ENCODE data around the gene DTD1. TPM values are rescaled to one million over a fixed set of nuclear protein-coding genes. Genes with fewer than 3 reads are reported as not detected.

DTD1 gene
- total and polyA plus RNA-seq, 2 of the 13 experiments (the other 11 are each of a cell fraction or from before 2014, with no cell fraction given): 41.2 to 79.3 TPM

GRCh38 chr20:18793625-18794427 lies 206.0 kb downstream of the DTD1 start (continued):
- TF ChIP-seq, protein P1, sequence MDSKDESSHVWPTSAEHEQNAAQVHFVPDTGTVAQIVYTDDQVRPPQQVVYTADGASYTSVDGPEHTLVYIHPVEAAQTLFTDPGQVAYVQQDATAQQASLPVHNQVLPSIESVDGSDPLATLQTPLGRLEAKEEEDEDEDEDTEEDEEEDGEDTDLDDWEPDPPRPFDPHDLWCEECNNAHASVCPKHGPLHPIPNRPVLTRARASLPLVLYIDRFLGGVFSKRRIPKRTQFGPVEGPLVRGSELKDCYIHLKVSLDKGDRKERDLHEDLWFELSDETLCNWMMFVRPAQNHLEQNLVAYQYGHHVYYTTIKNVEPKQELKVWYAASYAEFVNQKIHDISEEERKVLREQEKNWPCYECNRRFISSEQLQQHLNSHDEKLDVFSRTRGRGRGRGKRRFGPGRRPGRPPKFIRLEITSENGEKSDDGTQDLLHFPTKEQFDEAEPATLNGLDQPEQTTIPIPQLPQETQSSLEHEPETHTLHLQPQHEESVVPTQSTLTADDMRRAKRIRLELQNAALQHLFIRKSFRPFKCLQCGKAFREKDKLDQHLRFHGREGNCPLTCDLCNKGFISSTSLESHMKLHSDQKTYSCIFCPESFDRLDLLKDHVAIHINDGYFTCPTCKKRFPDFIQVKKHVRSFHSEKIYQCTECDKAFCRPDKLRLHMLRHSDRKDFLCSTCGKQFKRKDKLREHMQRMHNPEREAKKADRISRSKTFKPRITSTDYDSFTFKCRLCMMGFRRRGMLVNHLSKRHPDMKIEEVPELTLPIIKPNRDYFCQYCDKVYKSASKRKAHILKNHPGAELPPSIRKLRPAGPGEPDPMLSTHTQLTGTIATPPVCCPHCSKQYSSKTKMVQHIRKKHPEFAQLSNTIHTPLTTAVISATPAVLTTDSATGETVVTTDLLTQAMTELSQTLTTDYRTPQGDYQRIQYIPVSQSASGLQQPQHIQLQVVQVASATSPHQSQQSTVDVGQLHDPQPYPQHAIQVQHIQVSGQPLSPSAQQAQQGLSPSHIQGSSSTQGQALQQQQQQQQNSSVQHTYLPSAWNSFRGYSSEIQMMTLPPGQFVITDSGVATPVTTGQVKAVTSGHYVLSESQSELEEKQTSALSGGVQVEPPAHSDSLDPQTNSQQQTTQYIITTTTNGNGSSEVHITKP (CRISPR knock-in tag; IDR thresholded peaks at IDR 0.05; ENCODE audit: low read depth): 0 out of 2 replicates have a peak, but pooled peaks have one; percentile 31
- TF ChIP-seq ZNF136 (CRISPR knock-in tag; IDR thresholded peaks at IDR 0.05; ENCODE audit: low read depth): no peak
- TF ChIP-seq ZNF281 (CRISPR knock-in tag; IDR thresholded peaks at IDR 0.05; ENCODE audit: borderline replicate concordance): no peak
- TF ChIP-seq ZNF20 (CRISPR knock-in tag; IDR thresholded peaks at IDR 0.05): 0 out of 2 replicates have a peak, but pooled peaks have one; percentile 58
- TF ChIP-seq, protein P2, sequence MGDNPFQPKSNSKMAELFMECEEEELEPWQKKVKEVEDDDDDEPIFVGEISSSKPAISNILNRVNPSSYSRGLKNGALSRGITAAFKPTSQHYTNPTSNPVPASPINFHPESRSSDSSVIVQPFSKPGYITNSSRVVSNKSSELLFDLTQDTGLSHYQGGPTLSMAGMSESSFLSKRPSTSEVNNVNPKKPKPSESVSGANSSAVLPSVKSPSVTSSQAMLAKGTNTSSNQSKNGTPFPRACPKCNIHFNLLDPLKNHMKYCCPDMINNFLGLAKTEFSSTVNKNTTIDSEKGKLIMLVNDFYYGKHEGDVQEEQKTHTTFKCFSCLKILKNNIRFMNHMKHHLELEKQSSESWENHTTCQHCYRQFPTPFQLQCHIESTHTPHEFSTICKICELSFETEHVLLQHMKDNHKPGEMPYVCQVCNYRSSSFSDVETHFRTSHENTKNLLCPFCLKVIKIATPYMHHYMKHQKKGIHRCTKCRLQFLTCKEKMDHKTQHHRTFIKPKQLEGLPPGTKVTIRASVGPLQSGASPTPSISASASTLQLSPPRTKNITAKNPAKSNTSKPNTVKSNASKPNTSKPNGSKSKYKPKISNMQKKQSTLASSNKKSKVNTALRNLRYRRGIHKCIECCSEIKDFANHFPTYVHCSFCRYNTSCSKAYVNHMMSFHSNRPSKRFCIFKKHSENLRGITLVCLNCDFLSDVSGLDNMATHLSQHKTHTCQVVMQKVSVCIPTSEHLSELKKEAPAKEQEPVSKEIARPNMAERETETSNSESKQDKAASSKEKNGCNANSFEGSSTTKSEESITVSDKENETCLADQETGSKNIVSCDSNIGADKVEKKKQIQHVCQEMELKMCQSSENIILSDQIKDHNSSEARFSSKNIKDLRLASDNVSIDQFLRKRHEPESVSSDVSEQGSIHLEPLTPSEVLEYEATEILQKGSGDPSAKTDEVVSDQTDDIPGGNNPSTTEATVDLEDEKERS (CRISPR knock-in tag; IDR thresholded peaks at IDR 0.05): peak; percentile 93; the same call in 1 of the 2 replicates
- TF ChIP-seq PRDM4 (CRISPR knock-in tag; IDR thresholded peaks at IDR 0.05; ENCODE audit: borderline replicate concordance): no peak
- peak; percentile 83; the same call in 1 of the 2 replicates for TF ChIP-seq MIER3 (CRISPR knock-in tag; IDR thresholded peaks at IDR 0.05; ENCODE audit: borderline replicate concordance)
- TF ChIP-seq, protein P3, sequence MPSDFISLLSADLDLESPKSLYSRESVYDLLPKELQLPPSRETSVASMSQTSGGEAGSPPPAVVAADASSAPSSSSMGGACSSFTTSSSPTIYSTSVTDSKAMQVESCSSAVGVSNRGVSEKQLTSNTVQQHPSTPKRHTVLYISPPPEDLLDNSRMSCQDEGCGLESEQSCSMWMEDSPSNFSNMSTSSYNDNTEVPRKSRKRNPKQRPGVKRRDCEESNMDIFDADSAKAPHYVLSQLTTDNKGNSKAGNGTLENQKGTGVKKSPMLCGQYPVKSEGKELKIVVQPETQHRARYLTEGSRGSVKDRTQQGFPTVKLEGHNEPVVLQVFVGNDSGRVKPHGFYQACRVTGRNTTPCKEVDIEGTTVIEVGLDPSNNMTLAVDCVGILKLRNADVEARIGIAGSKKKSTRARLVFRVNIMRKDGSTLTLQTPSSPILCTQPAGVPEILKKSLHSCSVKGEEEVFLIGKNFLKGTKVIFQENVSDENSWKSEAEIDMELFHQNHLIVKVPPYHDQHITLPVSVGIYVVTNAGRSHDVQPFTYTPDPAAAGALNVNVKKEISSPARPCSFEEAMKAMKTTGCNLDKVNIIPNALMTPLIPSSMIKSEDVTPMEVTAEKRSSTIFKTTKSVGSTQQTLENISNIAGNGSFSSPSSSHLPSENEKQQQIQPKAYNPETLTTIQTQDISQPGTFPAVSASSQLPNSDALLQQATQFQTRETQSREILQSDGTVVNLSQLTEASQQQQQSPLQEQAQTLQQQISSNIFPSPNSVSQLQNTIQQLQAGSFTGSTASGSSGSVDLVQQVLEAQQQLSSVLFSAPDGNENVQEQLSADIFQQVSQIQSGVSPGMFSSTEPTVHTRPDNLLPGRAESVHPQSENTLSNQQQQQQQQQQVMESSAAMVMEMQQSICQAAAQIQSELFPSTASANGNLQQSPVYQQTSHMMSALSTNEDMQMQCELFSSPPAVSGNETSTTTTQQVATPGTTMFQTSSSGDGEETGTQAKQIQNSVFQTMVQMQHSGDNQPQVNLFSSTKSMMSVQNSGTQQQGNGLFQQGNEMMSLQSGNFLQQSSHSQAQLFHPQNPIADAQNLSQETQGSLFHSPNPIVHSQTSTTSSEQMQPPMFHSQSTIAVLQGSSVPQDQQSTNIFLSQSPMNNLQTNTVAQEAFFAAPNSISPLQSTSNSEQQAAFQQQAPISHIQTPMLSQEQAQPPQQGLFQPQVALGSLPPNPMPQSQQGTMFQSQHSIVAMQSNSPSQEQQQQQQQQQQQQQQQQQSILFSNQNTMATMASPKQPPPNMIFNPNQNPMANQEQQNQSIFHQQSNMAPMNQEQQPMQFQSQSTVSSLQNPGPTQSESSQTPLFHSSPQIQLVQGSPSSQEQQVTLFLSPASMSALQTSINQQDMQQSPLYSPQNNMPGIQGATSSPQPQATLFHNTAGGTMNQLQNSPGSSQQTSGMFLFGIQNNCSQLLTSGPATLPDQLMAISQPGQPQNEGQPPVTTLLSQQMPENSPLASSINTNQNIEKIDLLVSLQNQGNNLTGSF (CRISPR knock-in tag; IDR thresholded peaks at IDR 0.05): peak; percentile 95
